GM19455 (cell line): ENCODE data around the gene DRC7.

Source experiments
- ATAC-seq: cut with Tn5 transposase; IDR thresholded peaks from one replicate; pipeline ENCODE4 v1.9.1; 2021; ENCODE audit not compliant: unreplicated experiment

DRC7 gene

DNA sequence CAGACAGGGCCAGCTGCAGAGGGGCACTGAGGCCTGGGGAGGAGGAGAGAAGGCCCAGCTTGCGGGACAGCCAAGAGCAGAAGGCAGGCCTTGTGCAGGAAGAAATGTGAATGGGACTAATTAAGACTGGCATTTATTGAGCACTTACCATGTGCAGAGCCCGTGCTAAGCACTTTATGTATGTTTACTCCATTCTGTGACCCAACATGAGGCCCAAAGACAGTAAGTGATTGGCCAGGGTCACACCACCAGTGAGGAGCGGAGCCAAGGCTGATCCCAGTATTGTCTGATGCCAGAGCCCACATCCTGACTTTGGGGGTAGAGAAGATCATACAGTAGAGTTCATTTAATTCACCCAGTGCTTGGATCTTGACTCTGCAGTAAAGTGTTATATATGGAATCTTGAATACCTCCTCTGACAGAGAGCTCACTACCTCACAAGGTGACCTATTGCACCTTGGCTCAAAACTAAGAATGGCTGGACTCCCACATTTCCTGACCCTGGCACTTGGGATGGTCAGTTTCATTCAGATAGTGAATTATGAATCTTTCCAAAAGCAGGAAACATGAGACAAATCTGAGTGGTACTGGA lies 54.6 kb downstream of the DRC7 start:
- no peak for ATAC-seq

DNA sequence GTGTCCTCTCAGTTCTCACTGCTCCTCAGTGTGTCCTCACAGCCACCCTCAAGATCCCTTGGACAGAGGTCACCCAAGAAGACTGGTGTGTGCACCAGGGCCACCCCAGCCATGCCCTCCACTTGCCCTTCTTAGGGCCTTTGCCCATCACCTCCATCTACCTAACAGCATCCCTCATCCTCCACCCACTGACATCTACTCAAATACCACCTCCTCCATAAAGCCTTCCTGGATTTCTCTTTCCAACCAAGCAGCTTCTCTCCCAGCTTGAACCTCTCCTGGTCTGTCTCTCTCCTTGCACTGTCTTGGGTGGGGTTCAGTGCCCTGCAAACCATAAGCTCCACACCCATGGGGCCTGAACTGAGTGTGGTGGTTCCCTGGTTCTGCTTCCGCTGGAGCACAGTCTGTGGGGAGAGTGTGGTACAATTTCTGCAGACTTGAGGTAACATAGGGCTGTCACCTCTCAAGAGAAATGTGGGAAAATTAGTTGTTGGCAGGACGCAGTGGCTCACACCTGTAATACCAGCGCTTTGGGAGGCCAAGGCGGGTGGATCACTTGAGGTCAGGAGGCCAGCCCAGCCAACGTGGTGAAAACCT lies 55.3 kb downstream of the DRC7 start:
- ATAC-seq, result no peak

DNA sequence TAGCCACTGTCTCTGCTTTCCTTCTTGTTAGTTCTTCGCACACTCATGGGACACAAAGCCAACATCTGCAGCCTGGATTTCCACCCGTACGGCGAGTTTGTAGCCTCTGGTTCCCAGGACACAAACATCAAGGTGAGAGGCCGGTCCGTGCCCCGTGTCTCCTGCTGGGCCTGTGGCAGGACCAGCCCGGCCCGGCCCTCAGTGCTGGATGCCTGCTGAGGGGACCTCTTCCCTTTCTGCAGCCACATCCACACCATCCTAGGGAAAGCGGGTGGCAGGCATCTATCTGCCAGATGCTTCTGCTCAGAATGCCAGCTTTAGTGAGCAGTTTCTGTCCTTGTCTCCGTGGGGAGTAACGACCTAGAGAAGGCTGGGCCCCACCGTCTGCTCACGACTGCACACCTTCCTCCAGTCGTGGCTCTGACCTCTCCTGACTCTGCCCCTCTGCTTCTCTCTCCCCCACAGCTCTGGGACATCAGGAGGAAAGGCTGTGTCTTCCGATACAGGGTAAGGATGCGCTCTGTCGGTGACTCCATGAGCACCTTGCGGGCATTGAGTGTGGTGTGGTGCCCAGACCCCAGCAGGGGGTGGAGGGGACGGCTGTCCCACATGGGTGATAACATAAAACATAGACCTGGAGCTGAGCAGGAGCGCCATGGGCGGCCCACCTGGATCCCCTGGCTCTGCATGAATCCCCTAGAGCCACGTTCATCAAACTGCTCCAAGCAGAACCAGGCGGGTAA lies 56.4 kb downstream of the DRC7 start:
- ATAC-seq, result no peak

DNA sequence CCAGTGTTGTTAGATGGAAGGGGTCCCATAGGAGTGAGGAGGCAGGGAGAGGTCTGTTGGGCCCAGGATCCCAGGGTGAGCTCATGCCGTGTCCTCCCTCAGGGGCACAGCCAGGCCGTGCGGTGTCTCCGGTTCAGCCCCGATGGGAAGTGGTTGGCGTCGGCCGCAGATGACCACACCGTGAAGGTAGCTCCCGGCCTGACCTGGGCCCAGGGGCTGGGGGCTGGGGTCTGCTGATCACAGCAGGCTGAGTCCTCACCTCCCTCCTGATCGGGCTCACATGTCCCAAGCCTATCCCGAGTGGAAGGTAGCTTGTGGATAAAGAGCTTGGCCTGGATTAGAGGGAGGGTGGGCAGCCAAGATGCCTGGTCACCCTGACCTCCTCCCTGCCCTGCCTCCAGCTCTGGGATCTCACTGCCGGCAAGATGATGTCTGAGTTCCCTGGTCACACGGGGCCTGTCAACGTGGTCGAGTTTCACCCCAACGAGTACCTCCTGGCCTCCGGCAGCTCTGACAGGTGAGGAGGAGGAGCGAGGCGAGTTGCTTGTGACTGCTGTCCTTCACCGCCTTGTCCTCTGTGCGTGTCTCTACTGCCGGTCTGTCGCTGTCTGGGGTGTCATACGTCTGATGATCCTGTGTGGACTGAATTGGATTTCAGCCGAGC lies 57.1 kb downstream of the DRC7 start:
- no peak for ATAC-seq

DNA sequence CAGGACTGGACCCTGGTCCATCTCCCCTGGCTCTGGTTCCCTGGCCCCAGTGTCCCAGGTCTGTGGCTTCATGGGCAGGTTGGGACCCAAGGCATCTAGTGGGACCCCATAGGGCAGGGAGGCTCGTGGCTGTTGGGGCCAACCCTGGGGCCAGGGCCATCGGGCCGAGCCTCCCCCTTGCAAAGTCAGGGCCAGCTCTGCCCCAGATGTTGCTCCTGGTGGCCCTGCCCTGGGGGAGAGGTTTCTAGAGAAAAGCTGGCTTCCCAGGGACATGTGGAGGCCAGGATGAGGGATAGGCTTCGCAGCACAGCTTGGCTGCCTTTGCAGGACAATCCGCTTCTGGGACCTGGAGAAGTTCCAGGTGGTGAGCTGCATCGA lies 57.6 kb downstream of the DRC7 start:
- no peak for ATAC-seq

DNA sequence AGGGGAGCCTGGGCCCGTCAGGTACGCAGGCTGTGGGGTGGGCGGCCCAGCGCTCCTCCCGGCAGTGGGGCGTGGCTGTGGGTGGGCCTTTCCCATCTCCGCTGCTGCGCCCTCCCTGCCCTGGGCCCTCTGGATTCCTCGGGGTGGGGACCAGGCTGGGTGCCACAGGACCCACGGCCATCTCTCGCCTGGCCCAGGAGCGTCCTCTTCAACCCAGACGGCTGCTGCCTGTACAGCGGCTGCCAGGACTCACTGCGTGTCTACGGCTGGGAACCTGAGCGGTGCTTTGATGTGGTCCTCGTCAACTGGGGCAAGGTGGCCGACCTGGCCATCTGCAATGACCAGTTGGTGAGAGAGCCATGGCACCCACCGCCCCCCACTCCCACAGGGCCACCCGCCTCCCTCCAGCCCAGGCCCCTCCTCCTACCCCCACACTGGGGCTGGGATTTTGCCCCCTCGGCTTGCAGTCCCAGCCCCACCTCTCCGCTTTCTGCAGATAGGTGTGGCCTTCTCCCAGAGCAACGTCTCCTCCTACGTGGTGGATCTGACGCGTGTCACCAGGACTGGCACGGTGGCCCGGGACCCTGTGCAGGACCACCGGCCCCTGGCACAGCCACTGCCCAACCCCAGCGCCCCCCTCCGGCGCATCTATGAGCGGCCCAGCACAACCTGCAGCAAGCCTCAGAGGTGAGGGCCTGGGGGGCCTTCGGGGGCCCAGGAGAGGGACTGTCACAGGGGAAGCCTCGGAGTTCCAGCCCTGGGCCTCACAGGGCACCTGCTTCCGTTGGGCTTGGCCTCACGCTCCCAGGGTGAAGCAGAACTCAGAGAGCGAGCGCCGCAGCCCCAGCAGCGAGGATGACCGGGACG lies 58.2 kb downstream of the DRC7 start:
- ATAC-seq, result no peak

DNA sequence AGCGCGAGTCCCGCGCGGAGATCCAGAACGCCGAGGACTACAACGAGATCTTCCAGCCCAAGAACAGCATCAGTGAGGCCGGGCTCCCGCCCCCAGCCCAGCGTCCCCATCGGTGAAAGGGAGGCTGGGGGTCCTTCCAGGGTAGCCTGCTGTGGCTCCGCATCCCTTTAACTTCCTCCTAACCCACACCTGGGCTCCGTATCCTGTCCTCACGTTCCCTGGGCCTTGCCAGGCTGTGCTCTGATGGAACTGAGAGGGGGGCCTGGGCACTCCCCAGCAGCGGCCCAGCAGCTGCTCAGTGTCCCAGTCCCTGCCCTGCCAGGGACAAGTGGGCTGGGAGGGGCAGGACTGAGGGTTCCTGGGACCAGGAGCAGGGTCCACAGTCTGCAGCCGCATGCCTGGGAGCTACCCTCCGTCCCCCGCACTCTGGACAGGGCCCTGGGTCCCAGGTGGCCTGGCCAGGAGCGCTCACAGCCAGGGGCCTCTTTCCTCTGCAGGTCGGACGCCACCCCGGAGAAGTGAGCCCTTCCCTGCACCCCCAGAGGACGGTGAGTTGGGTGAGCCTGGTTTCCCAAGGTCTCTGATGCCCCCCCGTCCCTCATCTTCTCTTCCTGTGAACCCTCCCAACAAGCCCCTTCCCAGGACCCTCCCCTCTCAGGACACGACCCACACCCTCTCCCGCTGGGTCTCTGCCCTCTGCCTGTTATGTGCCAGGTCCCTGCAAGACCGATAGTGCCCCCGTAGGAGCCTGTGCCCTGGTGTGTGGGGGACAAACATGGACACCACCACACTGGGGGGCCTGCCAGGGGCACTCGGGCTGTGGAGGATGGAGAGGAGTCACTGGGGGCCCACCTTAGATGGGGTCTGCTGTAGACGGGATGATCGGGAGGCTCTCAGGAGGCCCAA lies 59.1 kb downstream of the DRC7 start:
- no peak for ATAC-seq

DNA sequence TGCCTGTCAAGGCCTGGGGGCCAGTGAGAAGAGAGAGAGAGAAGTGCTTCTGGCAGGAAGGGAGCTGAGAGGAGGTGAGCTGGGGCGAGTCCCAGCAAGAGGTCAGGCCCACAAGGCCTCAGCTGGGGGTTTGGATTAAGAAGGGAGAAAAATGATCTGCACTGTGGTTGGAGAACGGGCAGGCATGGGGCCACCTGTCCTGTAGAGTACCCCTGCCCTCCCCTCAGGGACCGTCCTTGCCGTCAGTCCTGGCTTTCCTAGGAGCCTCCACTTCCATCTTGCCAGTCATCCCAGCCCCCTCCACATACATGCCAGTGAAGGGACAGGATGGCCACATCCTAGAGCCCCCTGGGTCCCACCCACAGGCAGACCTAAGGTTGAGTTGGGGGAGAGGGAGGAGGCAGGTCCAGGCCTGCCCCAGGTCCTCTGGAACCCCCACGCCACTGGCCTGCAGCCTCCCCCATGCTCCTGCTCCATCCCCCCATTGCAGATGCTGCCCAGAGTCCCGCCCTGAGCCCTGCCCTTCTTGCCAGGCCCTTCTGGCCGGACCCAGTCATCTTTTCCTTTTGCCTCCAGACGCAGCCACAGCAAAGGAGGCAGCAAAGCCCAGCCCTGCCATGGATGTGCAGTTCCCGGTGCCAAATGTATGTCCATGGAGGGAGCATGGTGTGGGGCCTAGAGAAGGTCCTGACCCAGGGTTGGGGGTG lies 59.9 kb downstream of the DRC7 start:
- no peak for ATAC-seq

DNA sequence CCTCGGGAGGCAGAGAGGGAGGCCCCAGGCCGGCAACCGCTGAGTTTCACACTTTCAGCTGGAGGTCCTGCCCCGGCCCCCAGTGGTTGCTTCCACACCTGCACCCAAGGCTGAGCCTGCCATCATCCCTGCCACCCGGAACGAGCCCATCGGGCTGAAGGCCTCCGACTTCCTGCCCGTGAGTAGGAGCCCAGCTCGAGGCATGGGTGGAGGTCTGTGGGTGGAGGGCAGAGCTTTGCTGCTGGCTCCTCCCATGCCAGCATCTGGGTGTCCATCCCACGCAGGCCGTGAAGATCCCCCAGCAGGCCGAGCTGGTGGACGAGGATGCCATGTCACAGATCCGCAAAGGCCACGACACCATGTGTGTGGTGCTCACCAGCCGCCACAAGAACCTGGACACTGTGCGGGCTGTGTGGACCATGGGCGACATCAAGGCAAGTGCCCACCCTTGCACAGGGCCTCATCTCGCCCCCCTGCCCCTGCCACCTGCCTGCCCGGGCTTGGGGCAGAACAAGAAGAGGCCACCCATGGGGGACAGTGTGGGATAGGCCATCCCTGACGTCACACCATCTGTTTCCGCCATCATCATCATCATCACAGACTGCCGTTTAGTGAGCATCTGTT lies 60.6 kb downstream of the DRC7 start:
- no peak for ATAC-seq

DNA sequence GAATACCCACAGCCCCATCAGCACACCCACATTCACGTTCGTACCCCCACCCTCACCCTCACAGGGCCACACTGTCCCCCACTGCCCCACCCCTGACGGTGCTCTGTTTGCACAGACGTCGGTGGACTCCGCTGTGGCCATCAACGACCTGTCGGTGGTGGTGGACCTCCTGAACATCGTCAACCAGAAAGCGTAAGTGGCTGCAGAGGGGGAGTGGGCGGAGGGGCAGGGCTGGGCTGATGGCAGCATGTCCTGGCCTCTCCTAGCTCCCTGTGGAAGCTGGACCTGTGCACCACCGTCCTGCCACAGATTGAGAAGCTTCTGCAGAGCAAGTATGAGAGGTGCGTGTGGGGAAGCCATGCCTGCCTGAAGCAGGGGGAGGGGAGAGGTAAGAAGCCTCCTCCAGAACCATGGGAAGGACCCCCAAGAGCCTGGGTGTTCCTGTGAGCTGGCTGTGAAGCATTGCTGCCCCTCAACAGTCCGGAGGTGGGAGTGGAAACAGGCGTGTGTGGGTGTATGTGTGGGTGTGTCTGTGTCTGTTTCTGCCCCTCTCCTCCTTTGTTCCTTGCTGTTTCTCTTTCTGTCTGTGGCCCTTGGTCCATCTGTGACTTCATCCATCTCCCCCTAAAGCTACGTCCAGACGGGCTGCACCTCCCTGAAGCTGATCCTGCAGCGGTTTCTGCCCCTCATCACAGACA lies 61.3 kb downstream of the DRC7 start:
- no peak for ATAC-seq

DNA sequence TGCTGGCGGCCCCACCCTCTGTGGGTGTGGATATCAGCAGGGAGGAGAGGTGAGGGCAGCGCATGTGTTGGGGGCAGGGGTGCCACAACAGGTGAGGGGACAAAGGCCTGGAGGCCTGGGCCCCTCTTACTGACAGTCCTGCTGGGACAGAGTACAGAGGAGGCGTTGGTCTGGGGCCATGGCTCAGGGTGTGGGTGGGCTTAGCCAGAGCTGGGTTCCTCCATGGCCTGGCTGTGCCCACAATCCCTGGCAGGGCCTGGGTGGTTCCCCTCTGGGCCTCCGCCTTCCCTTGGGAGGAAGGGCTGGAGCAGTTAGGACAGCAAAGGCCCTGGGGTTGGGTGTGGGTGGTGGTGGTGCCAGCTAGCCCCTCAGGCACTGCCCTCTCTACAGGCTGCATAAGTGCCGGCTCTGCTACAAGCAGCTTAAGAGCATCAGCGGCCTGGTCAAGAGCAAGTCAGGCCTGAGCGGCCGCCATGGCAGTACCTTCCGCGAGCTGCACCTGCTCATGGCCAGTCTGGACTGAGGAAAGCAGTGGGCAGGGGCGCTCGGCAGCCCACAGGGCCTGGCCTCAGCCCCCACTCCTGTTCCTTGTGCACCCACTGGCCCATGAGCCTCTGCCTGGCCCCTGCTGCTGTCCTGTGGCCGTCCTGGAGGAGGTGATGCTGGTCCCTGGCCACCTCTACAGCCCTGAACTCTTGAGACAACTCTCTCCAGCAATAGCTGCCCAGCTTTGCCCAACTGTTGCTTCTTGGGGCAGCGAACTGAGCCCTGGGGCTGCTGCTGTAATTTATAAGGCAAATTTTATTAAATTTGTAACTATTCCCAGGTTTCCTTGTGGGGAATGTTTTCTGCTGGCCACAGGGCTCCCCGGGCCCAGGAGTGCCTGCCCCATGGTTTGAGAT lies 62.1 kb downstream of the DRC7 start:
- ATAC-seq, result peak; percentile 13

DNA sequence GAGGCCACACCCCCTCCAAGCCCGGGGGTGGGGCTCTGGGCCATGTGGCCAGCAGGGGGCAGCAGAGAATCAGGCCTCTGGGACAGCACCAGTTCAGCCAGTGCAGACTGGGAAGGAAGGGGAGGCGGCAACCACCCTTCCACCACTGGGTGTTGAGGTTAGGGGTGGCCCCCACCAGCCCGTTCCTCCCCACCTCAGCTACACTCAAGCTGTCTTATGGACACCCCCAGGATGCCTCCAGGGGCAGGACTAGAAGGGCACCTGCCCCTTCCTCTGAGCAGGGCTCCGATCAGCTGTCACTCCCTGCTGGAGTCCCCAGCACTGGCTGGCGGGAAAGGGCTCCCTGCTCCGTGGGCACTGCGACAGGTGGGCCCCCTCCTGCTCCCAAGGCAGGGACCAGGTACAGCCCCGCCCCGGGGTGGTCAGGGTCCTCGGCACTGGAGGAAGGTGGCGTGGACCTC lies 62.8 kb downstream of the DRC7 start:
- peak; percentile 92 for ATAC-seq

DNA sequence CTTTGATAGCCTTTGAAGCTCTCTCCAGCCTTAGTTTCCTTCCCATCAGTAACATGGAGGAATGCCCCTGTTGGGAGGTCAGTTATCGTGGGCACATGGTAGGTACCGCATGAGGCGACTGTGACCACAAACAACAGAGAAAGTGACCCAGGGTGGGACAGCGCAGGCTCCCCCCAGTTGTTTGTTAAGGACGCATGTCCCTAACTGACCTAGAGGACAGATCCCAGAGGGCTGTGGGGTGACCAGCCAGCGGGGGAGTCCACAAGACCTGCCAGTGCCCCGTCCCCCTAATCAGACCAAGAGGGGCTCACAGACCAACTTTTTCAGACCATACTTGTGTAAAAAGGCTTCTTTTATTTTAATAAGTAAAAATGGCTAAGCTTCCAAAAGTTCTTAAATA lies 63.3 kb downstream of the DRC7 start:
- no peak for ATAC-seq

DNA sequence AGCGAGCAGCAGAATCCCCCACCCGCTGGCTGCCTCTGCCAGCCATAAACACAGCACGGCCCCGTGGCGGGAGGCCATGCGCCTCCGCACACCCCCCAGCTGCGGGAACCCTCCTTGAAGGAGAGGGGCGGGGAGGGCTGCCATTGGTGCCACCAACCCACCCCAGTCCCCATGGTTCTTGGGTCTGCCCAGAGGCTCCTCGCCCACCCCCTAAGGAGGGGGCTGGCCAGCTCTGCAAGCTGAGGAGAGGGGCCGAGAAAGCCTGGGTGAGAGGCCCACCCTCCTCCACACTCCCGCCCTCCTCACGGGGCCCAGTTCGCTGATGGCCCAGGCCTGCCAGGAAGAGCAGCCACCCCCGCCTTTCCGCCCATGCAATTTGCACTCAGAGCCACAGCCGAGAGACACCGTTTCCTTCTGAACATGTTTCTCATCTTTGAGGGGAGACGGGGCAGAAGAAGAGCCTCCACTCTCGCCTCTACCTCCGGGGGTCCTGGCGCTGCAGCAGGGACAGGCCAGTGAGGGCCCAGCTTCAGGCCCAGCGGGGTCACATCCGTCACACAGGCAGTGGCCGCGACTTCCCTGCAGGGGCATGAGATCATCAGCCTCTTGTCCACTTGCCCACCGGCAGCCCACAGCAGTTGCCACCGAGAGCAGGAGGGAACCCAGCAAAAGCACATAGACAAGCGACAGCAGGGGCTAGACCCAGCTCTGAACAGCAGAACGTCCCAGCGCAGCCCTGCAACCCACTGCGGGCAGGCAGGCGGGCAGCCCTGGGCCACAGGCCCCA lies 63.9 kb downstream of the DRC7 start:
- no peak for ATAC-seq

DNA sequence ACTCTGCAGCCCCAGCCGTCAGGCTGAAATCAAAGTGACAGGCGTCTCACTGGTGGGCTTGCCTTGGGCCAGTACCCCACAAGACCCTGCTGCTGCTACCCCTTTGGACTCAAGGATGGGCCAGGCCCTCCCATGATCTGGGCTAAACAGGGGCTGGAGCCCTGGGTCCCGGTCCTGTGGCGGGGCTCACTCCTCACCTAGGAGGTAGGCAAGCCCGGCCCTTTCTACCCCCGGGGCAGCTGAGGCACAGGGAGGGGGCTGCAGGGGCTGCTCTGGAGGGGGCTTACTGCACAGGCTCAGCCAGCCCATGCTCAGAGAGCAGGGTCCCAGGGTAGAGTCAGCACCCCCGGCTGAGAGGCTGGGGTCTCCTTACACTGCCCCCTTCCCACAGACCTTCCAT lies 64.5 kb downstream of the DRC7 start:
- no peak for ATAC-seq

DNA sequence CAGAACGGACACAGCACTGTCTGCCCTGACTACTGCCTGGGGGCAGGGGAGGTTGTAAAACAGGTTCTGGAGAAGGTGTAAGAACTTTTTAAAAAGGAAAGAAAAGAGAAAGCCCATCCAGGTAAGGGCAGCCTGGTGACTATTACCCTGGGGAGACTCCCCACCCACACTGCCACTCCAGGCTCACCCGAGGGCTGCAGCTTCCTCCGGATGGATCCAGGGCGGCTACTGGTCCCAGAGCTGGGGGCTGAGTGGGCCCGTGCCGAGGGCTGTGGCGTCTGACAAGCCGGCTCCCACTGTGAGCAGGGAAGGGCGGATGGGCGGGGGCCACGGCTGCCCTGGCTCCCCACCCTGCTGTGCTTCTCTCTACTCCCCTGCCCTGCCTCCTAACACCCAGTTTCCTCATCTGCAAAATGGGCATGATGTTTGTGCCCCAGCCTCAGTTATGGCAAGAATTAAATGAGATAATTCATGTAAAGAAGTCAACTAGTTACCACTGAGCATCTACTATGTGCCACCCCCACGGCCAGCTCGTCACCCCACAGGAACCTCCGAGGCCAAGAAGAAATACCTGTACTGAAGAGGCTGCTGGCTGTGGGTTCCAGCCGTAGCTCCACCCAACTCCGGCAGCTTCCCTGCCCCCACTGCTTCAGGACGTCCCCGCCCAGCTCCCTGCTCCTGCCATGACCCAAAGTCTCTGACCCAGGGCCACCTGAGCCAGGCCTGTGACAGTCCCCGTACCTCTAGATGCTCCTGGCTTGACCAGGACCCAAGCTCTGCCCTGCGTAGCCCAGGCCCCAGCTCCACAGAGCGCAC lies 65.1 kb downstream of the DRC7 start:
- ATAC-seq, result no peak
